HG02623 (cell line): Measurements from ENCODE around the gene HTT-AS.
"Not testable (repeated sequence)": the region's sequence is repeated elsewhere in the genome, so short reads cannot be mapped to it uniquely, and the experiment has no call there.

Experiments
- ATAC-seq: cut with Tn5 transposase; IDR thresholded peaks from one replicate; pipeline ENCODE4 v1.9.1; 2021; ENCODE audit warnings: moderate library complexity; ENCODE audit not compliant: unreplicated experiment

HTT-AS gene

DNA sequence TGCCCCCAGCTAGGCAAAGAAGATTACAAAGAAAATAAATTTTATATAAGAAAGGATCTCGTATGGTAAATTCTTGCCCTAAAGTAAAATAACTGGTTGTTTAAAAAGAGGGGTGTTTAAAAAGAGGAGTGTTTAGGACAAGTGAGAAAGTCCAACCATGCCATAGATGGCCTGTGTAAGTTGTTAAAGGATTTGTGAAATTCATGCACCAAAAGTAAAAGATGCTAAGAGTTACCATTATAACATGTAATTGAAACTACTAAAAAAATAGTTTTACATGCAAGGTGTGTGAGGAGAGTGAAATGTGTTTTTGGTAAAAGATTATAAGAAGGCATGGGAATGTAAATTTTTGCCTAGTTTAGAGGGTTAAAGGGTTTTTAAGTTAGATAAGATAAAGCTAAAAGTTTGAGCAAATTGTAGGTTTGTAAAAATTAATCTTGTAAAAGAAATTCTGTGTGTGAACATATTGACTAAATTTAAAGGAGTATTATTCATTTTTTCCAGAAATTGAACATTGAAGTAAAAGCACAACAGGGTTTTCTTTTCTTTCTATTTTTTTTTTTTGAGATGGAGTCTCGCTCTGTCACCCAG, 20.1 kb downstream of the HTT-AS start:
- no peak for ATAC-seq

GRCh38 chr4:3051141-3051897, 23.0 kb downstream of the HTT-AS start:
- ATAC-seq: not testable (repeated sequence)

DNA sequence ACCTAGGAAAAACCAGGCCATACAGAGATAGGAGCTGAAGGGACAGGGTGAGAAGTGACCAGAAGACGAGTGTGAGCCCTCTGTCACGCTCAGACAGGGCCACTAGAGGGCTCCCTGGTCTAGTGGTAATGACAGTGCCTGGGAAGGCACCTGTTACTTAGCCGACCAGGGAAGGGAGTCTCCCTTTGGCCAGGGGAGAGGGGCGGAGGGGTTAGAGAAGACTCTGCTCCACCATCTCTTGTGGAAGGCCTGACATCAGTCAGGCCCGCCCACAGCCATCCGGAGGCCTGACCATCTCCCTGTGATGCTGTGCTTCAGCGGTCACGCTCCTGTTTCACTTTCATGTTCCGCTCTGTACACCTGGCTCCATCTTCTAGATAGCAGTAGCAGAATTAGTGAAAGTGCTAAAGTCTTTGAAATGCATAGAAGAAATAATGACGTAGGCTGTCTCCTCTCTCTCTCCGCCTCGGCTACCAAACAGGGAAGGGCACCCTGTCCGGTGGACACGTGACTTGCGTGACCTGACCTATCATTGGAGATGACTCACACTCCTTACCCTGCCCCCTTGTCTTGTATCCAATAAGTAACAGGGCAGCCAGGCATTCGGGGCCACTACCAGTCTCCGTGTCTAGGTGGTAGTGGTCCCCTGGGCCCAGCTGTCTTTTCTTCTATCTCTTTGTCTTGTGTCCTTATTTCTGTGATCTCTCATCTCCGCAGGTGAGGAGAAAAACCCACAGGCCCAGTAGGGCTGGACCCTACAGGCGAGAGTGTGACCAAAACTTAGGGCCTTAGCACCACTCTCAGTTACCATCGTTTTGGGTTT, 26.7 kb downstream of the HTT-AS start:
- ATAC-seq: peak; percentile 94

GRCh38 chr4:3046623-3047022, 27.7 kb downstream of the HTT-AS start:
- ATAC-seq: no peak

GRCh38 chr4:3046162-3046561, 28.2 kb downstream of the HTT-AS start:
- no peak for ATAC-seq

DNA sequence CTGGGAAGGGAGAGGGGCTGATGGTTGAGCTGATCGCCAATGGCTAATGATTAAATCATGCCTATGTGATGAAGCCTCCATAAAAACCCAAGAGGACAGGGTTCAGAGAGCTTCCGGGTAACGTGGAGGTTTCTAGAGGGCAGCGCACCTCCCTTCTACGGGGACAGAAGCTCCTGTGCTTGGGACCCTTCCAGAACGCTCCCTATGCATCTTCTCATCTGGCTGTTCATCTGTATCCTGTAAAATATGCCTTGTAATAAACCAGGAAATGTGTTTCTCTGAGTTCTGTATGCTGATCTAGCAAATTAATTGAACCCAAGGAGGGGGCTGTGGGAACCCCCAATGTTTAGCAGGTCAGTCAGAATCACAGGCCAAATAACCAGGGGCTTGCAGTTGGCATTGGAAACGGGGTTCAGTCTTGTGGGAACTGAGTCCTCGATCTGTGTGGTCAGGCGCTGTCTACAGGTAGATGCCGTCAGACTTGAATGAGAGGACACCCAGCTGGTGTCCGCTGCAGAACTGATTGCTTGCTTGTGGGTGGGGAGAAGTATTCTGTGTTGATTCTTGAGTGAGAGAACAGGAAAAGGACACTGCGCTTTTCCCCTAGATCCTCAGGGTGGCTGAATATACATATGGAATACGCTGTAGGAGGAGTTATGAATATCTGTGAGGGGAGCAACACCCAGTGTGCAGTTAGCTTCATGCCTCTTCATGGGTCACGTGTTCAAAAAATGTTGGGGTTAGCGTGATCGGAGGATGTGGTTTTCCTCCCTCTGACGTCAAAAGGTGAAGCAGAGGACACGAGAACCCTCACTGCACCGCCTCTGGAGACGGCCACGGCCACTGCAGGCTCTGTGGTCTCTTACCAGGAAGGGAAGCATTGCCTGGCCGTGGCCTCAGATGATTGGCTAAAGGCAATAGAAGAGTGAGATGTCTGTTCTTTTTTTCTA, 29.2 kb downstream of the HTT-AS start:
- ATAC-seq: no peak

GRCh38 chr4:3043282-3044020, 30.9 kb downstream of the HTT-AS start:
- no peak for ATAC-seq

GRCh38 chr4:3042226-3042625, 32.1 kb downstream of the HTT-AS start:
- no peak for ATAC-seq

- ATAC-seq: no peak
Observed at GRCh38 chr4:3041192-3042142, 32.9 kb downstream of the HTT-AS start.

- peak; percentile 38 for ATAC-seq
Observed at GRCh38 chr4:3040452-3041191, 33.7 kb downstream of the HTT-AS start.

DNA sequence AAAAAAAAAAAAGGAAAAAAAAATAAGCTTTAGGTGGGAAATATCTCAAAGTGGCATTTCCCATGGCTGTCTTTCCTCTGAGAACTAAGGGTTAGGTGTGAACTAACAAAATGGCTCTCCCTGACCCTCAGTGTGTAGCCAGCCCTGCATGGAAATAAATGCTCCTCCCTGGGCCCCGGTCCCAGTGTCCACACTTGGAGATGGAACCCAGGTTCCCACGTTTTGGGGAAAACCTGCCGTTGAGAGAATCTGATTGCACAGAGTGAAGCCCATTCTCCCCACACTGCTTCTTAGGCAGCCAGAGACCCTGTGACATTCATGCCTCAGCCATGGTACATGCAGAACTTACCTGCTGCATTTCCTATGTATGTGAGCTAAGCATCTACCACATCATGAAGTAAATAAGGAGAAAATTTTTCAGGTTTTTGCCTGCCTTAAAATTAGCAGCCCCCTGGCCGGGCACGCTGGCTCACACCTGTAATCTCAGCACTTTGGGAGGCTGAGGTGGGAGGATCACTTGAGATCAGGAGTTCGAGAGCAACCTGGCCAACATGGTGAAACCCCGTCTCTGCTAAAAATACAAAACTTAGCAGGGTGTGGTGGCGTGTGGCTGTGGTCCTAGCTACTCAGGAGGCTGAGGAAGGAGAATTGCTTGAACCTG, 34.5 kb downstream of the HTT-AS start:
- ATAC-seq: no peak

DNA sequence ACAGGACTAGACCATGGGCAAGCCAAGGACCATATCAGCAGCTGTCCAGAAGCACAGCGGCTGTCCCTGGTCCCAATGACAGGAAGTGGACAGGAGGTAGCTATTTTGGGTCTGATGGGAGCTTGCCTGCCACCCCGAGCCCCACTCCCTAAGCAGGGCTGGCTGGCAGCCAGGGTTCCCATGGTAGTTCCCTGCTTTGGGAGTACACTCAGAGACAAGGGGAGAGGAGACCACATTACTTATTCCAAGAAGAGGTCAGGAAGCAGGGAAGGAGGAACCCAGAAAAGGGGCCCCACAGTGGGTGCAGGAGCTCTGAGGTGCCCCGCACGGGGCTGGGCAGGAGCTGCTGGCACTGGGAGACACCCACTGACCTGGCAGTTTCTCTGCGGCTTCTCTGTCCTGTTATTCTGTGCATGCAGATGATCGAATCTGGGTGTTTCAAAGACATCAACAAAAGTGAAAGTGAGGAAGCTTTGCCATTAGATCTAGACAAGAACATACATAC, 36.3 kb downstream of the HTT-AS start:
- ATAC-seq: no peak

DNA sequence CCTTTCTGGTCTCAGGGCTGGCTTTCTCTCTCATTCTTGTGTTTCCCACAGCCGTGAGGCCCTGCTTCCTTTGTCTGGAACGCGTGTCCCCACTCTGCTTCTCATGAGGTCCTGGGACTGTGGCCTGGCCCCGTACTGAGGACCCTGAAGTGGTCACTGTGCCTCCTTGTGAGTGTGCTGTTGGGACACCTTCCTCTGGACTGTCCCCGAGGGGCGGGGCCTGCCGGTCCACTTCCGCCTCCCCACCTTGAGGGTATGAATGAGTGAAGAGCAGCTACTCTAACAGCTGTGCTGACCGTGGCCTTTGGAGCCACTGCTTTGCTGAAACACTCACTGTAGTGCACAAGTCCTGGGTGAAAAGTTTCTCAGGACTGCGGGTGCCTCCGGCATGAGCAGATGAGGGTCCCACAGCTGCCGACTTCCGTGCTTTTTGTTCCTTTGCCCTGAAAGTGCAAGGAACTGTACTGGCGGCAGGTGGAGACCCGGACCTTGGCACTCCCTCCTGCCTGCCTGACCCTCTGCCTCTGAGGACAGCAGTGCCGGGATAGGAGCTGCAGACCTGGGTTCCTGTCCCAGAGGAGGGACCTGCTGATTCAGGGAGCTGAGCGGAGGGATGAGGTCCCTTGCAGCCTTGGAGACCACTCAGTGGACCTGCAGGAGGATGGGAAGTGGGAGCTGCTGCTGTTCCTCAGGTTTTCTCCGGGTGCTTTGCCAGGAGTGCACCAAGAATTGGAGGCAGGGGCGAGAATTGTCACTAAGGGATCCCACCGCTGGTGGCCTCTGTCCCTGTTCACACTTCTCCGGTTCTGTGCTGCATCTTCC, 38.0 kb downstream of the HTT-AS start:
- no peak for ATAC-seq

DNA sequence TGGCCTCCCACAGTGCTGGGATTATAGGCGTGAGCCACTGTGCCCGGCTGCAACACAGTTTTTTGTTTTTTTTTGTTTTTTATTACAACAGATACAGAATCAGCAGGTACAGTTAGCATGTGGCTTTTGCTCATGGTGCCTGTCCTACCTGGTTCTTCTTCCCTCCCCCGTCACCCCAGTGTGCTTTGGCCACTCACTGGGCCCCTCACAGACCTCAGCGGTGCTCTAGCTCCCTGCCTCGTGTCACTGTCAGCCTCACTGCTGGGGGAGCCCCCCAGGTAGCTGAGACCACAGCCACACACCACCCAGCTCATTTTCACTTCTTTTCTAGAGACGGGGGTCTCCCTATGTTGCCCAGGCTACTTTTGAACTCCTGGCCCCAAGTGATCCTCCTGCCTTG, 38.7 kb downstream of the HTT-AS start:
- ATAC-seq: no peak

DNA sequence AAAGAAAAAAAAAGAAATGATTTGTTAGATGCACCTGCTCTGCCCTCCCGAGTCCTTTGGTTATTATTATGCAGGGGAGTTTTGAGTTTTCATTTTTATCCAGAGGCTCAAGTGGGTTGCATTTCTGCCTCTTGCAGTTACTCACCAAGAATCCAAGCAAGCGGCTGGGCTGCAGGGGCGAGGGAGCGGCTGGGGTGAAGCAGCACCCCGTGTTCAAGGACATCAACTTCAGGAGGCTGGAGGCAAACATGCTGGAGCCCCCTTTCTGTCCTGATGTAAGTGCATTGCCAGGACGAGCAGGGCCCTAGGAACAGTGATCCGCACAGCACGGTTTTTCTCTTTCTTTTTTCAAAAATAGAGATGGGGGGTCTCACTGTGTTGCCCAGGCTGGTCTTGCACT, 39.1 kb downstream of the HTT-AS start:
- no peak for ATAC-seq

GRCh38 chr4:3034231-3034630, 40.1 kb downstream of the HTT-AS start:
- no peak for ATAC-seq
